ENCODE measurements around the gene RASAL2.
A peak's percentile ranks its signal among the peaks of the same experiment; 100 is the strongest.

Gene RASAL2

DNA sequence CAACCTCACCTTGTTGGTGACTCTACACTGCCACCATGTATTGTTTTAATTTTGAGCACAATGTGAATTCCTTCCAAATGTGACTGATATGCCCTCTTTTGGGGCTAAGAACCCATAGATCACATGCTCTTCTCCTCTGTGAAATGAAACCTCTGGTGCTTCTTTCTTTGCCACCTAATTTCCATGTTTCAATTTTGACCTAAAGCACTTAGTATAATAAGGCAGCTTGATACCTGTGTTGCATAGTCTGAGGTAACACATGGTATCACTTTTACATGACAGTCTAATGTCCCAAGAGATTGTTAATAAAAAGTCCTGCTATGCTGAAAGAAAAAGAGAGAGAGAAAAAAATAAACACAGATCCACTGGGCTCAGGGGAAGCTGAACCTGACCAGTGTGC, 378.6 kb downstream of the RASAL2 start:
- DNase-seq (no peak), ATAC-seq (replicated peaks) (peak; percentile 18 to 51)
- Mint-ChIP-seq H3K4me1 (peaks cover 2 to 7% of the 10 kb centered on the region in 2 donors), H3K27ac (no peak overlapping the region), H3K4me3 (no peak overlapping the region), H3K36me3 (no peaks in the 10 kb centered on the region), H3K9me3 (no peaks in the 10 kb centered on the region), H3K27me3 (no peaks in the 10 kb centered on the region)

DNA sequence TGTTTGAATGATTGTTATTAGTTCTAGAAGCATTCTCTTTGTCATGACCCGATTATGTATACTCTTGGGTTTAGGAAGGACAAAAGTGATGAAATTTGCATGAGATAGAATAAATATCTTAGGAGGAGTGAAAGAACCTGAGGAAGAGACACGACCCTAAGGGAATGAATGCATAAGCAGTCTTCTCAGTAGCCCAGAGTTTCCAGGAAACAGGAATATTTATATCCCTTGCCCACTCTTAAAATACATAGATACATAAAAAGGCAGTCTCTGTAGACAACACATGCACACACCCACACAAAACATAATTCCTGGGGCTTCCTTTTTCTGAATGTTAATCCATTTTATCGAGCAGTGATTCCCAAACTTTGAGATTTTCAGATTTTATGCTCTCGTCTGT, 383.5 kb downstream of the RASAL2 start:
- H3K27me3 Mint-ChIP-seq, result no peaks in the 10 kb centered on the region
- DNase-seq (no peak), ATAC-seq (replicated peaks) (no peak)
- no peak overlapping the region for H3K27ac Mint-ChIP-seq
- no peaks in the 10 kb centered on the region for H3K36me3 Mint-ChIP-seq
- peaks cover under 1 to 9% of the 10 kb centered on the region in 2 donors for H3K4me1 Mint-ChIP-seq
- H3K9me3 Mint-ChIP-seq, result no peaks in the 10 kb centered on the region
- no peak overlapping the region for H3K4me3 Mint-ChIP-seq

DNA sequence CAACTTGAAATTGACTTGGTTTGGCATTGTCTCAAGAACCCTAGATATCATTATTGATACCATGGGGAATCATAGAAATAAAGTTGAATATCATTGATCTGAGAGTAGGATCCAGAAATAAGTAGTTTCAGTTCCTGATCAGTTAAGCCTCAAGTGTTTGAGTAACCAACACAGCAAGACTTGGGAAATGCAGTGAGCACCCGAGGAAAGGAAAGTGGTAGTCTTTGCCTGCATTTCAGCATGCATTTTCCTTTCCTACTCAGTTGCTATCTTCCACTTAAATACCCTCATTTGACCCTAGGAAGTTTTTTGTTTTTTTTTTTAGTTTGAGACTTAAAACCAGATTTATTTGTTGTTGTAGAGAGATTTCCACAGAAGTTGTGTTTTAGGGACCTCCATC, 383.9 kb downstream of the RASAL2 start:
- Mint-ChIP-seq H3K27ac (no peak overlapping the region), H3K9me3 (no peaks in the 10 kb centered on the region), H3K4me3 (no peak overlapping the region), H3K27me3 (no peaks in the 10 kb centered on the region), H3K4me1 (peaks cover 0 to 5% of the 10 kb centered on the region in 2 donors), H3K36me3 (no peaks in the 10 kb centered on the region)
- DNase-seq, result no peak
- no peak for ATAC-seq (replicated peaks)

DNA sequence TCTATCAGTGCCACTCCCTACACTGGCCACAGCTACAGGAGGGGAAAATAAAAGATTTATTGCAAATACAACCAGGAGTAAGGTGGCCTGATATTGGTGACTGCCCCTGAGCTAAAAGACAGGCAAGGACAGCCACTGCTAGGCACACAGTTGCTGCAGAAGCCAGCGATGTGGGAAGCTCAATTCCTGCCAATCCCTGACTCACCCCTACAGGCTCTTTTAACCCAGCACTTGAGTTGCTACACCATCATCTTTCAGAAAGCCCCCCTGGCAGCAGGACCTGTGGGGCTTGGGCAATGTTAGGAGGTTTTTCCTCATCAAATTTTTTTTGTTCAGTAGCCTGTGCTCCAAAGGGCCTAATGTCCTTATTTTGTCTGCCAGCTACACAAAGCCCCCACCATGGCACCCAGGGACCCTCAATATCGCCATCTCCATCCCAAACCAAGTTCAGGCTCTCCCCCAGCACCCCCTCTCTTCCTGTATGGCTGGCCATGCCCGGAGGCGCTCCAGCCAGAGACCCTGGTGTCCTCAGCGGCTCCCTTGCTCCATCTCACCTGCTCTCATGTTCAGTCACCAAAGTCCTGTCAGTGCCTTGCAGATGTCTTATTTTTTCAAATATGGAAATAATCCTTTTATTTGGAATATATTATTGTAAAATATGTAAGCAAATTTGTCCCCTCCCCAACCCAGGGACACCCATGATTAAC, 389.5 kb downstream of the RASAL2 start:
- no peaks in the 10 kb centered on the region for H3K9me3 Mint-ChIP-seq
- no peak for DNase-seq
- no peak overlapping the region for H3K4me3 Mint-ChIP-seq
- H3K4me1 Mint-ChIP-seq, result peaks cover 27 to 30% of the 10 kb centered on the region in 2 donors
- no peak overlapping the region for H3K27ac Mint-ChIP-seq
- ATAC-seq (replicated peaks), result no peak
- H3K27me3 Mint-ChIP-seq, result peaks cover 0 to 3% of the 10 kb centered on the region in 2 donors
- no peaks in the 10 kb centered on the region for H3K36me3 Mint-ChIP-seq

DNA sequence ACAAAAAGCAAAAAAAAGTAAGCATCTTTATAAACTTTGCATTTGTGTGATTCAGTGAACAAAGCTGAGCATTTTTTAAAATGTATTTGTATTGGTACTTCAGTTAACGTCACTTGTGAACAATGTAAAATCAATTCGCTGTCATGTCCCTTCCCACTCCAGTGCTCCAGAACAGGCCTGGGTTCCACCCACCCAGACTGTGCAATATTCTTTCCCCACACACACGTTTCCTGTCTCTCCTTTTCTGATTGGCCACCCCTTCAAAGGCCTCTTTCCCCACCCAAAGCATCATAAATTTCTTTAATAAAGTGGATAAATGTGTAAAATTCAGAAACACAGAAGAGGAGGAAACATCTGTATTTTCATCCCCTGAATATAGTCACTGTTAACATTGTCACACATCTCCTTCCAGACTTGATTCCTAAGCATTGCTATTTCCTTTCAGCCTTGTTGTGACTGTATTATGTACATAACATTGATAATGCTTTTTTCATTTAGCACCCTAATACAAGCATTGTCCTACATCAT, 390.9 kb downstream of the RASAL2 start:
- Mint-ChIP-seq H3K27ac (peak overlapping the region; percentile 3), H3K4me1 (peaks cover 27 to 30% of the 10 kb centered on the region in 2 donors), H3K4me3 (peak overlapping the region; percentile 34 to 37), H3K27me3 (peaks cover 0 to 7% of the 10 kb centered on the region in 2 donors), H3K9me3 (no peaks in the 10 kb centered on the region), H3K36me3 (no peaks in the 10 kb centered on the region)
- ATAC-seq (replicated peaks) (no peak), DNase-seq (no peak)

DNA sequence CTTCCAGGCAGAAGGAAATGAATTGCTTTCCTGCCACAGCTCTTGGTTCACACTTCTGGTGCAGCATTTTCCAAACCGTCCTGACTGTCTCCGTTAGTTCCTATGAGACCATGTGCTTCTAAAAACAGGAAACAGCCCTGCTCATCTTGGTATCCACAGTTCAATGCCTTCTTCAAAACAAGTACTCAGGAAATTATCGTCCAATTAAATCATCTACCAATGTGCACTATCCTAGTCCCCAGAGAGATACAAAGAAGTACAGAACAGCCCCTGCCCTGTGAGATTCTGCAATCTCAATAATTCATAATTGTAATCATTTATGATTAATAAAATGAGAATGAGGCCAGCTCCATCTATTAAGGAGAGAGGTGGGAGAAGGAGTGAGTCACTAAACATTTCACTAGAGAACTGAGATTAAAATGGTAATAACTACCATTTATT, 391.7 kb downstream of the RASAL2 start:
- Mint-ChIP-seq H3K9me3 (no peaks in the 10 kb centered on the region), H3K27me3 (peaks cover 0 to 7% of the 10 kb centered on the region in 2 donors), H3K4me3 (peak overlapping the region; percentile 22 to 80), H3K36me3 (no peaks in the 10 kb centered on the region), H3K27ac (peak overlapping the region; percentile 90), H3K4me1 (peaks cover 27 to 30% of the 10 kb centered on the region in 2 donors)
- no peak for DNase-seq
- ATAC-seq (replicated peaks), result peak in 1 of 2 donors; percentile 38

DNA sequence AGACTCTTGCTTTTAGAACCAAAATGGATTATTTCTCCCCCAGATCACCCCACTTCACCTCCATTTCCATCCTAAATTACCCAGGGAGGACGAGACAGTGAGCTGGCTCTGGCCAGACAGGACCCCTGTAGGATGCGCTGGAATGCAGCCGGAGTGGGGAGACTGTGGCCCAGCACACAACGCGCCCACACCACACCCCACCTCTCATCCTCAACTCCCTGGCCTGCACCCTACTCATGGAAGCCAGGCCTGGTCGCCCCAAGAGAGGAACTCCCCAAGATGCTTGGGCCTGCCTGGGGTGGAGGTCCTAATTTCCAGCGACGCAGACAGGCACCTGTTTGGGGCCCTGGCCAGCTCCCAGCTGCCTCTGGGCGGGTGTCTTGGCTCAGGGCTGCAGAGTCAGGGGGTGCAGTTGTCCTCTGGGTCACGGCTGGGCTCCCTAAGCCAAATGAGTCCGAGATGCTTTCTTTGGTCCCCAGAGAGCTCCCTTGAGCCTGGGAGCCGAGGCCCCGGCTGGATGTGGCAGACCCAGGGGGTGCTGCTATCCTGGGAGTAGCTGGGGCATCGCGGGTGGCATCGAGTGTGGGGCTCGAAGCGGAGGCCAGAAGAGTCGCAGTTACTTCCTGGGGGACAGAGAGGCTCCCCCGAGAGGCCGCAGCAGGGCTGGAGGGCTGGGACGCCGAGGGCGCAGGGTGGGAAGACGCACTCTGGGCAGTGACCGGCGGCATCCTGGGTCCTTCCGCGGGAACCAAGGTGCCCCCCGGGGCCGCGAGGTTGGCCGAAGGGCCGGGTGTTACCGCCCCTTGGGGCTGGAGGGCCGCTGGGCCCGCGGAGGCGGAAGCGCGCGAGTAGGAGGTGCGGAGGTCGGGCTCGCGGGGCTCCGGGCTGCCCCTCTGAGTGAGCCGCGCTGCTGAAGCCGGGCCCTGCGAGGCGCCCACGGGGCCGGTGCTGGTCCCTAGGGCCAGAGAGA, 392.5 kb downstream of the RASAL2 start:
- DNase-seq (peak; percentile 33), ATAC-seq (replicated peaks) (peak; percentile 73 to 78)
- Mint-ChIP-seq H3K36me3 (no peaks in the 10 kb centered on the region), H3K4me3 (peak overlapping the region; percentile 72 to 80), H3K27me3 (peaks cover 0 to 7% of the 10 kb centered on the region in 2 donors), H3K9me3 (no peaks in the 10 kb centered on the region), H3K27ac (peak overlapping the region; percentile 90), H3K4me1 (peaks cover 27 to 30% of the 10 kb centered on the region in 2 donors)

DNA sequence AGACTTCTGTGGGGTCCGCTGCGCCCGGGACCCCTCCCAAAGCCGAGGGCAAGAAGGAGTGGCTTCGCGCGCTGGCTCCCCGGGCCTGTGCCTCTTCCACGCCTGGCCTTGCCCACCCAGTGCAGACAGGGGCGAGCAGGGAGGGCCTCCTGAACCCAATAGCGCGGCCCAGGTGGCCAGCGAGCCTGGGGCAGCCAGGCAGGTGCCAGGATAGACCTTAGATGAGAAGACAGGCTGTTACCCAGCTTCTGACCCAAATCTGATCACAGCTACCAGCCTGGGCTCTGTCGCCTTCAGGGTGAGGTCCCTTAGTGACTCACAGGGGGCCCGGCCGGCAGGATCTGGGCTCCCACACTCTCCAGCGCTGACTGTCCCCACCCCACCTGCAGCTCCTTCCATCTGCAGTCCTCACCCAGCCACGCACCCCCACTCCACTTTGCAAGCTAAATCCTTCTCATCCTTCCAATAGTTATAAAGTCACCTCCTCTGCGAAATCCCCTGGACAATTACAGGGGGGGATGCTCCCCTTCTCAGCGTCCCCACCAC, 393.2 kb downstream of the RASAL2 start:
- no peak for DNase-seq
- Mint-ChIP-seq H3K36me3 (no peaks in the 10 kb centered on the region), H3K27ac (peak overlapping the region; percentile 94), H3K9me3 (no peaks in the 10 kb centered on the region), H3K4me1 (peaks cover 27 to 30% of the 10 kb centered on the region in 2 donors), H3K27me3 (peaks cover 0 to 7% of the 10 kb centered on the region in 2 donors), H3K4me3 (peak overlapping the region; percentile 72 to 80)
- ATAC-seq (replicated peaks), result peak; percentile 45 to 47

DNA sequence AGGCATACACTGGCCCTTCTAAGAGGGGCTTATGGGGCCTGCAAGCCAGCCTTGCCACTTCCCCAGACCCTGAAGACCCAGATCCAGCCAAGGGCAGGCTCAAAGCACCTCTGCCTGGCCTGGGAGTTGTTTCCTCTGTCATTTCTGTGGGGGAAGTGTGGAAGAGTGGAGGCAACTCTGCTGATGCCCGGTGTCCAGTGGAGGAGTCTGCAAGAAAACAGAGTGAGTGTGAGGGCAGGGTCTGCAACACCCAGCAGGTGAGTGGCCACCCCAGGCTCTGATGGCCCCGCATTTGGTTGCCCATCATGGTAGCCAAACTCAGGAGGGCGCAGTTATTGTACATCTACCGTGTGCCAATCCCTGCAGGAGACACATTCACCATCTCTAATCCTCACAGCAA, 394.5 kb downstream of the RASAL2 start:
- ATAC-seq (replicated peaks) (no peak), DNase-seq (no peak)
- peaks cover 0 to 7% of the 10 kb centered on the region in 2 donors for H3K27me3 Mint-ChIP-seq
- H3K4me1 Mint-ChIP-seq, result peaks cover 27 to 30% of the 10 kb centered on the region in 2 donors
- no peak overlapping the region for H3K27ac Mint-ChIP-seq
- H3K4me3 Mint-ChIP-seq, result no peak overlapping the region
- no peaks in the 10 kb centered on the region for H3K36me3 Mint-ChIP-seq
- H3K9me3 Mint-ChIP-seq, result no peaks in the 10 kb centered on the region

DNA sequence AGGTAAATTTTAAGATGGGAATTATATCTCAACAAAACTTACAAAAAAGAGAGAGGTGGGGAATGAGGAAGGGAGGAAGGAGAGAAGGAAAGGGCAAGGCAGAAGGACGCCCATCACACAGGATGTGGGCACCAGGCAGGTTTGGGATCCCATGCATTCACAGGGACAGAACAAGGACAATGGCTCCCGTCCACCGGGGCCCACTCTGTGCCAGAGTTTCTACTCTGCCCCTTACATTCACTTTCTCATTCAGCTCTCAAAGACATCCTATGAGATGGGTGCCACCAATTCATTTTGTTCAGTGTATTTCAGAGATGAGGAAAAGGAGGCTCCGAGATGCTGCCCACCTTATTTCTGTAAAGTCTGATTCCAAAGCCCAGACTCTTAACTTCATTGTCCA, 395.5 kb downstream of the RASAL2 start:
- Mint-ChIP-seq H3K4me1 (peaks cover 24 to 30% of the 10 kb centered on the region in 2 donors), H3K36me3 (no peaks in the 10 kb centered on the region), H3K9me3 (no peaks in the 10 kb centered on the region), H3K27me3 (peaks cover 0 to 7% of the 10 kb centered on the region in 2 donors), H3K27ac (no peak overlapping the region), H3K4me3 (no peak overlapping the region)
- ATAC-seq (replicated peaks) (no peak), DNase-seq (no peak)

DNA sequence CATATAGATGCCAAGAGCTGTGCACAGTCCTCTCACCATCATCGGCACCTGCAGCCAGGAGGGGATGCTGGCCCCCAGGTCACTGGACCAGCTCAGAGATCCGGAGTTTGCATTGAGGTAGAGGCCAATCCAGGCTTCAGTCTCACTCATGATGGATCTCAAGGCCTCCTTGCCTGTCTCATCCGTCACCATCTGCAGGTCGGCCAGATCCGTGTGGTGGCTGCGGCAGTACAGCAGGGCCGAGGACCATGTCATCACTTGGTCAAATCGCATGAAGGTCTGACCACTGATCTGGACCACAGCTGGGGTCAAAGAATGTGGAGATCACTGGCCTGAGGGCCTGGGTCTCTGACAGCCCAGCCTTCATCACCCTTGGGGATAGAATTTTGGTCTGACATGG, 396.2 kb downstream of the RASAL2 start:
- H3K36me3 Mint-ChIP-seq, result no peaks in the 10 kb centered on the region

DNA sequence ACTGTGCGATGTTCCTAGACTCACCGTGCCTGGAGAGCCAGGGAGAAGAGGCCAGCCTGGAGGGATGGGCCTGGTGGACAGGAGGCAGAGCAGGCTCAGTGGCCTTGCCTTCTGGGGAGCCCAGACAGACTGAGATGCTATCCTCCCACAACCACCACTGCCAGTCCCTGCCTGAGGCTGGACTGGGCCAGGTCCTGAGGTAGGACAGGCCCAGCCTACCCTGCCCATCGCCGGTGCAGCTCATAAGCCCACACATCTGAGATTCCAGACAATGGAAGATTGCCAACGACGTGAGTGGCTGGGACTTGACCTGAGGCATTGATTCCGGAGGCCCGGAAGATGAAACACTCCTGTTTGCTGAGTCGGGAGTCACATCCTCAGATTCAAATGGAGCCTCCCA, 397.1 kb downstream of the RASAL2 start:
- no peaks in the 10 kb centered on the region for H3K9me3 Mint-ChIP-seq

More for the DNA sequence above, 396.2 kb downstream of the RASAL2 start:
- DNase-seq (no peak), ATAC-seq (replicated peaks) (no peak)
- peaks cover 0 to 7% of the 10 kb centered on the region in 2 donors for H3K27me3 Mint-ChIP-seq
- H3K27ac Mint-ChIP-seq, result no peak overlapping the region
- peaks cover 19 to 24% of the 10 kb centered on the region in 2 donors for H3K4me1 Mint-ChIP-seq
- no peaks in the 10 kb centered on the region for H3K9me3 Mint-ChIP-seq
- H3K4me3 Mint-ChIP-seq, result no peak overlapping the region

DNA sequence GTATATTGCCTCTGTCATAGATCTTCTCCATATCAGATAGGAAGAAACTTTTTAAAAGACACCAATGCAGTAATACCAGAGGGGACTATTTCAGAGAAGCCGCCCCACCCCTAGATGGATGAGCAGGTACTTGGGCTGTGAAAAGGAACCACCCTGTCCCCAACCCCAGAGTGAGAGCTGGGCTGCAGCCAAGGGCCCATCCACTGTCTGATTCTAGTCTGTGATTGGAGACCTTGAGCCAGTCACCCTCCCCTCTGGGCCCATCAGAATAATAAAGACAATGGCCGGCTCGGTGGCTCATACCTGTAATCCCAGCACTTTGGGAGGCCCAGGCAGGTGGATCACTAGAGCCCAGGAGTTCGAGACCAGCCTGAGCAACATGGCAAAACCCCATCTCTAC, 397.8 kb downstream of the RASAL2 start:
- Mint-ChIP-seq H3K27me3 (peaks cover 0 to 7% of the 10 kb centered on the region in 2 donors), H3K4me3 (no peak overlapping the region), H3K36me3 (no peaks in the 10 kb centered on the region), H3K4me1 (peaks cover 7 to 10% of the 10 kb centered on the region in 2 donors), H3K27ac (no peak overlapping the region), H3K9me3 (no peaks in the 10 kb centered on the region)
- DNase-seq (no peak), ATAC-seq (replicated peaks) (no peak)

More for the DNA sequence above, 397.1 kb downstream of the RASAL2 start:
- DNase-seq (no peak), ATAC-seq (replicated peaks) (no peak)
- H3K27me3 Mint-ChIP-seq, result peaks cover 0 to 7% of the 10 kb centered on the region in 2 donors
- H3K36me3 Mint-ChIP-seq, result no peaks in the 10 kb centered on the region
- no peak overlapping the region for H3K27ac Mint-ChIP-seq
- no peak overlapping the region for H3K4me3 Mint-ChIP-seq
- peaks cover 11 to 15% of the 10 kb centered on the region in 2 donors for H3K4me1 Mint-ChIP-seq

DNA sequence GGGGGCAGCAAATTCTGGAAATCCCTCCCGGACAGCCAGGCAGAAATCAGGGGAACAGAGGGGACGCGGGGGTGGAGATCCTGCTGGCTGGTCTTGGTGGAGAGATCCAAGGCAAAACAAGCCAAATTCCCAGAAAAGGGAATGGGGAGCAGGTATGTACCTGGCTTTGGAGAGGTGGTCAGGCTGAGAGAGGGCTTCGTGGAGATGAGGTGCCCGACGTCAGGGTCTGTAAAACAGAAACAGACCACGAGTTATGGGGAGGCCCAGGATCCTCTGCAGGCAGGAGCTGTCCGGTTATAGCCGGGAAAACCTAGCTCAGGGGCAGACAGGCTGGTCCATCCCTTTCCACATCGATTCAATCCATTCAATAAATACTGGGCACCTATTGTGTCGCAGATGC, 398.4 kb downstream of the RASAL2 start:
- Mint-ChIP-seq H3K9me3 (no peaks in the 10 kb centered on the region), H3K27me3 (peaks cover 0 to 7% of the 10 kb centered on the region in 2 donors), H3K36me3 (no peaks in the 10 kb centered on the region), H3K27ac (no peak overlapping the region), H3K4me3 (no peak overlapping the region), H3K4me1 (peaks cover 3 to 4% of the 10 kb centered on the region in 2 donors)
- ATAC-seq (replicated peaks) (no peak), DNase-seq (no peak)

Data from stimulated activated naive B cell treated with anti-CD40 and anti-IgM and Interleukin-4, amounts not matched to agents 10 μg/mL and 1 μg/mL and 100 μg/mL, for 72 hours (primary cell).